UCSD-AML1 (cell line): Measurements from ENCODE around the gene GOT1.

Experiments used
- DNase-seq: peaks from one replicate; lab custom pipeline; 2025; ENCODE audit not compliant: unreplicated experiment; lab: John Stamatoyannopoulos, UW

GOT1 gene

DNA sequence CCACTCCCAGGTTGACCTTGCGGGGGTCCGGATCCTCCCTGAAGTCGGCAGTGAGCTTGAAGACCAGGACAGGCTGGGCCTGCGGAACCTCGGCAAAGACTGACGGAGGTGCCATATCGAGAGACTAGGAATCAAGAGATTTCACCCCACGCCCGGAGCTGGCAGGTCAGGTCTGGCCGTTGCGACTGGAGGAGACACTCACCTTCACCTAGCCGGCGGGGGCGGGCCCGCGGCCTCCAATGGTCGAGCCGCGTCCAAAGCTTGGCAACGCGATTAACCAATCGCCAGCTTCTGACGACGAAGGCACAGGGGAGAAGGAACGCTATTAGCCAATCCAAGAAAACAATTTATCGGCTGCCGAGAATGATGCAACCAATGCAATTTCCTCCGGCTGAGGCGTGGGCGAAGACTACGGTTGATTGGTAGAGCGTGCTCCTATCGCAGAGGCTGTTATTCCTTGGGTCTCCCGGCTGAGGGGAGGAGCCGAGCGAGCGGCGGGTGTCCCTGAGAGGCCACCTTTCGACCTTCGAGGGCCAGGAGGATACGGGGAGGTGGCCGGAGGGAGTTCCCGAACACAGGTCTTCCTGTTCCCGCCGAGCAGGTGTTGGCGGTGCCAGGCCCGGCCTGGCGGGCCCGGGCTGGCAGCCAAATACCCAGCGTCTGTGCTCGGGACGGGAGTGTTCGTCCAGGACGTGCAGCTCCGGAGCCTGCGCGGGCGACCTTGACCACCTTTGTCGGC is at the start of gene GOT1:
TSS of gene GOT1 (minus strand) at position 174 of the 739 bp plus-strand sequence. CDS start at position 115, 59 bp downstream.
- DNase-seq: peak; percentile 93

GRCh38 chr10:99470327-99470726 is 39.9 kb upstream of the GOT1 start:
- DNase-seq: no peak

- DNase-seq: no peak
These were observed 37.0 kb upstream of the GOT1 start for GRCh38 chr10:99467236-99467999.

- DNase-seq: no peak
These were observed 36.3 kb upstream of the GOT1 start for GRCh38 chr10:99466632-99467223.

DNA sequence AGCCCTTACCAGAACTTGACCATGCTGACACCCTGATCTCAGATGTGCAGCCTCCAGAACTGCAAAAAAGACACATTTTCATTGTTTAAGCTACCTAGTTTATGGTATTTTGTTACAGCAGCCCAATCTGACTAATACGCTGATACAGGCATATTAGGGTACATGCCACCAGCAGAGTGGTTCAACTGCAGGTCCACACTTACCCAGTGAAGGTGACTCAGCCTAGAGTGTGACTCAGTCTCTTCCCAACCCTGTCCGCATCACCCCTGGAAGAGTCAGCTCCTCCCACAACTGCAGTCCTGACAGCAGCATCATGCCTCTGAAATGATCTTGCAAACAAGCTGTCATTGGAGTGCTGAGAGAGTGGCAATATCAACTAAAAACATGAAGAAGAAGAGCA is 30.8 kb upstream of the GOT1 start:
- DNase-seq: no peak

DNA sequence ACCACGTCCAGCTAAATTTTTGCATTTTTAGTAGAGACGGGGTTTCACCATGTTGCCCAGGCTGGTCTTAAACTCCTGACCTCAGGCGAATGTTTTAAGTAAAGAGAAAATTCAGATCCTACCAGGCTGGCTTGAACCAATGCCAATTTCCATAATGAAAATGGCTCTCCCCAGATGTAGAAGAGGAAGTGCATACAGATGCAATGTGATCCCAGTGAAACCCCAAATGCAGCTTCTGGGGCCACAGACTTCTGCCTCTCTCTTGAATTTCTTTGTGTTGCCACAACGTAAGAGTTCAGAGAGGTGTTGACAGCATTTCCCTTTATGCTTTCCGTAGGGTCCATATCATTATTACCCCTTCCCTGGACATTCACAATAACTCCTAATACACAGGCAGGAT is 29.6 kb upstream of the GOT1 start:
- DNase-seq: no peak

DNA sequence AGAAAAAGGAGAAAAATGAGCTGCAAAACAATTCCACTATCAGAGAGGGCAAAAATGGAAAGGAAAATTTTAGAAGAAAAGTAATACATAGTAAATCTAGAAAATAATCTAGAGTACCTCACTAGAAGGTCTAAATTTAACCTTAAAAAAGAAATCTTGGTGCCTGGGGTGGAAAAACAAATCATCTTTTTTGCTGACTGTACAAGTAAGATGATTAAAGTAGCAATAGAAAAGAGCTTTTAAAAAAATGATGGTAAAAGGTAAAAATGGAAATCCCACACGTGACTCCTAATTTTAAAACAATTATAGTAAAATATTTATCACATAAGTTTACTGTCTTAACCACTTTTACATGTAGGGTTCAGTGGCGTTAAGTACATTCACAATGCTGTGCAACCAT is 28.8 kb upstream of the GOT1 start:
- DNase-seq: no peak

GRCh38 chr10:99457813-99458212 is 27.4 kb upstream of the GOT1 start:
- no peak for DNase-seq

GRCh38 chr10:99456931-99457288 is 26.5 kb upstream of the GOT1 start:
- no peak for DNase-seq

DNA sequence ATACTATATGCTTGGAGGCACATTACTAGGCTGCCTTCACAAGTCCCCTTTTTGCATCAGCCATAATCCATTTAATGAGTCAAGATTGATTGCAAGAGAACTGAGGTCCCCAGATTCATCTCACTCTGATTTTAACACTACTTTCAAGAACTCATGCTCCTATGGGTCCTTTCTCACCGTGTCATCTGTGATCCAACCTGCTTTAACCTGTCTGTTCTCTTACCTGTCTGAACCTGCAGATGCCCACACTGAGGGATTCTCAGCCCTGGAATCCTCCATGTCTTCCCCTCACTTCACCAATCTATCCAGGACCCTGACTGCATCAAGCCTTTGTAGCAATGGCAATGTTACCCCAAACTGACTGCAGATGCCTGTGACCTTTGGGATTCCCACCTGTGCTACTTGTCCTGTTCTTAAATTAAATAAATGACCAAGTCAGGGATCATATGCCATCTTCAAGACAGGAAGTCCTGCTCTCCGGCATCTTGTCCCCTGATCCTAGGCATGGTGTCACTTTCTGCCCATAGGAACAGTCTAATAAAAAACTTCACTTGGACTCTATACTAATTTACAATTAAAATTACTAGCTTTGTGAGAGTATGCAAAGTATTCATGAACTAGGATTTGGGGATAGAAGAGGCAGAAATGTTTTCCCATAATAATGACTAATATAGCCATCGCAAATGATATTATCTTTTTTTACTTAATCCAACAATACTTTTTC is 25.9 kb upstream of the GOT1 start:
- DNase-seq: no peak

GRCh38 chr10:99451981-99452380 is 21.6 kb upstream of the GOT1 start:
- no peak for DNase-seq

- no peak for DNase-seq
These were observed 21.0 kb upstream of the GOT1 start for GRCh38 chr10:99451499-99451788.

DNA sequence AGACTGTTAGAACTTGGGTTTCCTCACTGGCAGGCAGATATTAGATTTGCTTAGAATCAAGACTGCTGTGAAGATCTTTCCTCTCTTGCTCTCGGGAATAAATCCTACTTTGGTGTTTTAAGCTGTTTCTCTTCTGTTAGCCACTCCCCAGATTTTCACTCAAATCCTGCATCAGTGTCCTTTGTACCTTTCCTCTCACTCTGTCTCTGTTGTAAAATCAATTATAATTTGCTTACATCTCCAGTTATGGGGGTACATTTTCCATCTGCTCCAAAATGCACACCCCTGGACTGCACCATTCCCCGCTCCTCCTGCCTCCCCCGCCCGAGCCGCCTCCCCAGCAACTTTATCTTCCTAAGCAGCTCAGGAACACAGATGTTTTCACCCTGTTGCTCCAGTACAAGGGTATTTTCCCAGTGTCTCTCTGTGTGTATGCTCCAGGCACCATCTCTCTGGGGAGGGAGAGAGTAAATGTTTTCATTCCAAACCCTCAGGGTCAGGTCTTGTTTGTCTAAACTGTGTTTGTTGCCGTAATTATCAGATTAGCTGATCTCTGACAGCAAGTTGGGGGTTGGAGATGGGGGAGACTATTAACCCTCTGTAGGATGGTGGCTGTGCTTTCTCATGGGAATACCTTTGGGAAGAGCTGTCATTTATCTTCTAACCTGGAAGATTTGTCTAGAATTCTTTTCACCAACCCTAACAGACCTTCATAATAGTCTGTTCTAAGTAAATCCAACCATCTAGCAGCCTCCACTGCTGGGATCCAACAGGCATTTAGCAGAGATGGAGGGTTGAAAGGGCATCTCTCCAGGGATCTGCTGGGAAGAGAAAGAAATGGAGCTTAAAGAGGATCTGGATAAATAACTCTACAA is 20.4 kb upstream of the GOT1 start:
- no peak for DNase-seq

GRCh38 chr10:99450156-99450555 is 19.7 kb upstream of the GOT1 start:
- no peak for DNase-seq

GRCh38 chr10:99449023-99449422 is 18.6 kb upstream of the GOT1 start:
- no peak for DNase-seq

DNA sequence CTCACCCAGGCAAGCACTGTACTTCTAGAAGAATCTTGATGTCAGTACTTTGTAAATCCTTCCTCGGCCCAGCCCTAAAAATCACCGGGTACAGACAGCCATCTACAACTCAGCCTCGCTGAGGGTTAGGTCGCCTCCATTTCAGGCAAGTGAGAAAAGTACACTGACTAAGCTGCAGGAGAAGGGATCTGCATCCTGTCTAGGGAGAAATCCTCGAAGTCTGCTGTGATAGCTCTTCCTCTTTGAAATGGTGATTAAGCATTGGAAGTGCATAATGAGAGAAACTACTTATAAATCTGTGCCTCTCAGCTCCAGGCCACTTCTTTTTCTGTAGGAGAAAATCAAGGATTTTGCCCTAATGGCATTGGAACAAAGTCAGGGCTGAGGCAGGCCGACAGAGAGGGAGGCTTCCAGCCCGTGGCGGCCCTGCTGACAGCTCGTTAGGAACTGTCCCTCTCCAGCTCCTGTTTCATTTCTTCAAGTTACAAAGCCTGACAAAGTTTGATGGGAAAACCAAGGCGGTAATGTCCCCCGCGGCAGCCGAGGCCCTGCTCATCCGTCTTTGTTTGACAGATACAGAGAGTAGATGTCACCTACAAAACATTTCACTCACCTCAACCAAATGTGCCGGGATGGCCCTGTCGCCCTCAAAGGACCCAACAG is 14.1 kb upstream of the GOT1 start:
- no peak for DNase-seq

- DNase-seq: no peak
These were observed 13.1 kb upstream of the GOT1 start for GRCh38 chr10:99443500-99443899.

DNA sequence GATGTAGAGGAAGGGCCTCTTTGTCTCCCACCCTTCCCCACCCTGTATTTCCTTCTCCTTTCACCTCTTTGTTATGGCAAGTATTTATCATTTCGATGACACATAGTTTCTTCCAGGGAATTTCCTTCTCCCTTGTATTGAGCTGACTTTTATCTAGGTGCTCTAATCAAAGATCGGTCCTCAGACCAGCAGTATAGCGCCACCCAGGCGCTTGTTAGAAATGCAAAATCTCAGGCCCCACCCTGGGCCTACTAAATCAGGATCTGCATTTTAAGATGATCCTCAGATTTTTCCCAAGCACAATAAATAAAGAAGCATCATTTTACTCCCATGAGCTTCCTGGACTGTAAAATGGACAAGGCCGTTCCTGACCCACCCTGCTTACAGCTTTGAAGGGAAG is 12.0 kb upstream of the GOT1 start:
- no peak for DNase-seq

GRCh38 chr10:99438890-99439289 is 8.5 kb upstream of the GOT1 start:
- no peak for DNase-seq

DNA sequence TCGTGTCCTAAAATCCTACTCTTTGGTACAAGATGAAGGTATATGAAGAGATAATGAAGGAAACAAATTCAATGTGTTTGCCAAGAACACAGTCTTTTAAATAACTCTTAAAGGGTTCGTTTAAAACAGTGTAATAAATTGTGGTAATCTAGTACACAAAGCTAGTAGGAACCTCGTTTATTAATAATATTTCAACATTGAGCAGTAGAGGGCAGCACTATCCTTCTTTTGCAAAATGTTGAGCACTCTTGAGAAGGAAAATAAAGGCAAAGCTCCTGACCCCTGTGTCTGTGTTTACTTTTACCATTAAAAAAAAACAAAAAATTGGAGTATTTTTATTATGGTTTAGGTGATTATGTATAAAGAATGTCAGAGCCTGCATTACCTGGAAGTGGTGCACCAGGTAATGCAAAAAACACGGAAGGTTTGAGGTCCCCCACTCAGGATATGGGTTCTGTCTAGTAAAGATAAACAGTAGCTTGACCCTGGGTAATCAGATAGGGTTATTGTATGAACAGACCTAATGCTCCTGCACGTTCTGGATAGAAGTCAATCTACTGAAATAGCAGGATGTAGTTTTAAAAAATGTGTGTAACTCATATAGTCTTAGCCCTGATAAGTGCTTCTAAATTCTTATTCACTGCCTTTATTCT is 5.7 kb upstream of the GOT1 start:
- DNase-seq: no peak
